Measurements from ENCODE around the gene GKN1. TPM values are rescaled to one million over a fixed set of nuclear protein-coding genes. Genes with fewer than 3 reads are reported as not detected.

Gene GKN1
- polyA plus RNA-seq (2012; ENCODE audit: insufficient read depth, insufficient read length, low read depth), result not detected

GRCh38 chr2:68974251-68974650 lies at the start of gene GKN1:
GKN1 (plus strand) TSS chr2:68974636; CDS start chr2:68974678, 42 bp downstream.
- Histone ChIP-seq H3K27me3 (peaks cover 3% of the 10 kb centered on the region; the same call in 1 of the 2 replicates), H3K4me3 (ENCODE audit: low read depth, low read length) (no peak within 1 kb of the TSS), H3K9me3 (no peaks in the 10 kb centered on the region), H3K36me3 (no peaks in the 10 kb centered on the region), H3K4me1 (no peaks in the 10 kb centered on the region)
- no peak for TF ChIP-seq CTCF (IDR thresholded peaks at IDR 0.05; ENCODE audit: low read depth, low read length)
- DNase-seq, result no peak

GRCh38 chr2:68925295-68925896 lies 49.0 kb upstream of the GKN1 start:
- Histone ChIP-seq H3K36me3 (no peaks in the 10 kb centered on the region), H3K4me3 (ENCODE audit: low read depth, low read length) (no peak overlapping the region), H3K27me3 (no peaks in the 10 kb centered on the region), H3K4me1 (no peaks in the 10 kb centered on the region), H3K9me3 (no peaks in the 10 kb centered on the region)
- peak; percentile 12 for DNase-seq
- TF ChIP-seq CTCF (IDR thresholded peaks at IDR 0.05; ENCODE audit: low read depth, low read length), result peak; percentile 77

GRCh38 chr2:68926796-68927195 lies 47.6 kb upstream of the GKN1 start:
- TF ChIP-seq CTCF (IDR thresholded peaks at IDR 0.05; ENCODE audit: low read depth, low read length), result no peak
- Histone ChIP-seq H3K36me3 (no peaks in the 10 kb centered on the region), H3K27me3 (no peaks in the 10 kb centered on the region), H3K4me3 (ENCODE audit: low read depth, low read length) (no peak overlapping the region), H3K4me1 (no peaks in the 10 kb centered on the region), H3K9me3 (no peaks in the 10 kb centered on the region)
- no peak for DNase-seq

GRCh38 chr2:68931149-68931711 lies 43.2 kb upstream of the GKN1 start:
- Histone ChIP-seq H3K4me3 (ENCODE audit: low read depth, low read length) (no peak overlapping the region), H3K4me1 (no peaks in the 10 kb centered on the region), H3K9me3 (no peaks in the 10 kb centered on the region), H3K27me3 (no peaks in the 10 kb centered on the region), H3K36me3 (no peaks in the 10 kb centered on the region)
- DNase-seq, result no peak
- no peak for TF ChIP-seq CTCF (IDR thresholded peaks at IDR 0.05; ENCODE audit: low read depth, low read length)

GRCh38 chr2:68931799-68932198 lies 42.6 kb upstream of the GKN1 start:
- Histone ChIP-seq H3K36me3 (no peaks in the 10 kb centered on the region), H3K4me1 (no peaks in the 10 kb centered on the region), H3K27me3 (no peaks in the 10 kb centered on the region), H3K9me3 (no peaks in the 10 kb centered on the region), H3K4me3 (ENCODE audit: low read depth, low read length) (no peak overlapping the region)
- no peak for DNase-seq
- no peak for TF ChIP-seq CTCF (IDR thresholded peaks at IDR 0.05; ENCODE audit: low read depth, low read length)

GRCh38 chr2:68932402-68932801 lies 42.0 kb upstream of the GKN1 start:
- H3K4me3 ChIP-seq (ENCODE audit: low read depth, low read length), result no peak overlapping the region
- no peaks in the 10 kb centered on the region for H3K27me3 ChIP-seq
- no peaks in the 10 kb centered on the region for H3K4me1 ChIP-seq
- no peak for DNase-seq
- TF ChIP-seq CTCF (IDR thresholded peaks at IDR 0.05; ENCODE audit: low read depth, low read length), result no peak
- H3K36me3 ChIP-seq, result no peaks in the 10 kb centered on the region
- H3K9me3 ChIP-seq, result no peaks in the 10 kb centered on the region

Data from BE2C (cell line).